ENCODE measurements around the gene RAB10.

DNA sequence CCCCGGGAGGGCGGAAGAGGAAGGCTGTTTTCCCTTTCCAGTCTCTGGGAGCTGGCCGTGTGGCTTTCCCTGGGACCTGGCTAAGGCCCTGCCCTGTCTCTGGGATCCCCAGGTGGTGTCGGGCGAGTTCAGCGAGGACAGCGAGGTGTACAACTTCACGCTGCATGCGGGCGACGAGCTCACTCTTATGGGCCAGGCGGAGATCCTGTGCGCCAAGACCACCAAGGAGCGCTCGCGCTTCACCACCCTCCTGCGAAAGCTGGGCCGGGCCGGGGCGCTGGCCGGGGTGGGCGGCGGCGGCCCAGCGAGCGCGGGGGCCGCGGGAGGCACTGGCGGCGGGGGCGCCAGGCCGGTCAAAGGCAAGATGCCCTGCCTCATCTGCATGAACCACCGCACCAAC, 150.2 kb downstream of the RAB10 start:
- TF ChIP-seq, protein P1, sequence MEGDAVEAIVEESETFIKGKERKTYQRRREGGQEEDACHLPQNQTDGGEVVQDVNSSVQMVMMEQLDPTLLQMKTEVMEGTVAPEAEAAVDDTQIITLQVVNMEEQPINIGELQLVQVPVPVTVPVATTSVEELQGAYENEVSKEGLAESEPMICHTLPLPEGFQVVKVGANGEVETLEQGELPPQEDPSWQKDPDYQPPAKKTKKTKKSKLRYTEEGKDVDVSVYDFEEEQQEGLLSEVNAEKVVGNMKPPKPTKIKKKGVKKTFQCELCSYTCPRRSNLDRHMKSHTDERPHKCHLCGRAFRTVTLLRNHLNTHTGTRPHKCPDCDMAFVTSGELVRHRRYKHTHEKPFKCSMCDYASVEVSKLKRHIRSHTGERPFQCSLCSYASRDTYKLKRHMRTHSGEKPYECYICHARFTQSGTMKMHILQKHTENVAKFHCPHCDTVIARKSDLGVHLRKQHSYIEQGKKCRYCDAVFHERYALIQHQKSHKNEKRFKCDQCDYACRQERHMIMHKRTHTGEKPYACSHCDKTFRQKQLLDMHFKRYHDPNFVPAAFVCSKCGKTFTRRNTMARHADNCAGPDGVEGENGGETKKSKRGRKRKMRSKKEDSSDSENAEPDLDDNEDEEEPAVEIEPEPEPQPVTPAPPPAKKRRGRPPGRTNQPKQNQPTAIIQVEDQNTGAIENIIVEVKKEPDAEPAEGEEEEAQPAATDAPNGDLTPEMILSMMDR (IDR thresholded peaks at IDR 0.05): no peak
- no peak for TF ChIP-seq POLR2A (IDR thresholded peaks at IDR 0.05)

Measured in thyroid gland (tissue), 4 donors.